PC-3 (cell line): Measurements from ENCODE around the gene CHRNE.

Source experiments
- CTCF ChIP-seq: fragments of 300-600 bp; sonication (generic); conservative IDR thresholded peaks from 2 replicates; pipeline ENCODE4 v1.5.1; 2017; ENCODE audit warnings: antibody characterized with exemption, low read depth, mild to moderate bottlenecking, low read length
- EZH2 ChIP-seq: fragments of 300-600 bp; sonication (generic); IDR thresholded peaks from one replicate; pipeline ENCODE4 v1.6.1; 2017; ENCODE audit warnings: antibody characterized with exemption, mild to moderate bottlenecking, low read length; ENCODE audit not compliant: unreplicated experiment

GRCh38 chr17:4891411-4892410 lies 11.2 kb downstream of the CHRNE start:
- TF ChIP-seq CTCF (no peak), EZH2 (no peak)
